Fibroblast of skin of left biceps (primary cell): ENCODE data around the gene GNL2.
"Not testable (repeated sequence)": the region's sequence is repeated elsewhere in the genome, so short reads cannot be mapped to it uniquely, and the experiment has no call there.

Experiments used
- DNase-seq, 2 experiments: peaks; one replicate each; pipeline ENCODE4 v3.0.0-alpha.2; 2013; ENCODE audit warnings: low read depth in 2 of 2

Gene GNL2

DNA sequence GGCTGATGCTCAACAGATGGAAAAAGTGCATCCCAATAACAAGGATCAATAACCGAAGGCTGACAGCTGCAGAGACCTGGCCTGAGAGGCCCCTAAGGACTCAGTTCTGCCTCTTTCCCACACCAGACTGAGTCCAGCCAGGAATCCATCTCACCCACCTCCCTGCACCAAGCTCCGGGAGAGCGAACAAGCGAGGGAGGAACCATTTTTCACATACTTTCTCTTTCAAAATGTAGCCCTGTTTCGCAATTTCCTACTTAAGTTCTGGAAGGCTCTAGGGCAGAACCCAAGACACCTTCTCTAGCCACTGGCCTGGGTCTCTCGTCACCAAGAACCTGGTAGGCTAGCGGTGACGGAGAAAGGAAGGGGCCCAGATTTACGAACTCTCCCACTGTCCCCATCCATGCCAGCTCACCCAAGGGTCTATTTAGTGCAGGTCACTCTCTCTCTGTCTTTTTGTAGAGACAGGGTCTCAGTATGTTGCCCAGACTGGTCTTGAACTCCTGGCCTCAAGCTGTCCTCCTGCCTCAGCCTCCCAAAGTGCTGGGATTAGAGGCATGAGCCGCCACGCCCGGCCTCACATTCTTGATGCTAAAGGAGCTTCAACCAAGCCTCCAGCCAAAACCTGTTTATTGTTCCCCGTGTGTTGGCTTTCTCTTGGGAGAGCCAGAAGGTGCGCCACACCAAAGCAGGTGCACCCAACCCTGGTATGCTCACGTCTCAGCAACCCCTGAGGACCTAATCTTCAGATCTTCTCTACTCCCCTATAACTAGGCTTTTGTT lies 10.9 kb upstream of the GNL2 start:
- DNase-seq: no peak

DNA sequence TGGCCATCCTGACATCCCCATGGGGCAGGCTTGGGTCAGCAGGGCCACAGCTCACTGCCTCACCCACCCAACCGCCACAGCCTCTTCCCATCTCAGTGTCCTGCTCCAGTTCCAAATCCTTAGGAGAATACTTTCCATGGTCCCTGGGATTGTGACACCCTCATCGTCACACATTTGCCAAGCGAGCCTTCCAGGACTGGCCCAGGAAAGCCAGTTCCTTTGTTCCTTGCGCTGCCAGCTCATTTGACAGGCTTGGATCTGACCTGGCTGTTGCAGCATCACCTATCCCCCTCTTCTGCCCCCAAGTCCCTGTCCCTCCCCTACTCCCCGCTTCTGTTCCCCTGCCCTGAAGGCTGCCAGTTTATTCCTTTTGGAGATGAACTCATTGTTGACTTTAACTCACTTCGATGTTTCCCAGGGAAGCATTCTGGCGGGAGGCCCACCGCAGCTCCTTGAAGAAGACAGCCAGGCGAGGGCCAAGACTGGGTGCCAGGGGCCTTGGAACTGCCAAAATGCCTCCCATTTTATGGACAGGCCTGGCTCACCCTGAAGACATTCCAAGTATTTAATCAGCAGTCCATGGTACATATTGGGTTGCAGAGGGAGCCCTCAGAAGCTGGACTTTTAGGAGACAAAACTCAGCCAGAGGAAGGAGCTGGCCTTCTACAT lies 10.2 kb upstream of the GNL2 start:
- DNase-seq: no peak

DNA sequence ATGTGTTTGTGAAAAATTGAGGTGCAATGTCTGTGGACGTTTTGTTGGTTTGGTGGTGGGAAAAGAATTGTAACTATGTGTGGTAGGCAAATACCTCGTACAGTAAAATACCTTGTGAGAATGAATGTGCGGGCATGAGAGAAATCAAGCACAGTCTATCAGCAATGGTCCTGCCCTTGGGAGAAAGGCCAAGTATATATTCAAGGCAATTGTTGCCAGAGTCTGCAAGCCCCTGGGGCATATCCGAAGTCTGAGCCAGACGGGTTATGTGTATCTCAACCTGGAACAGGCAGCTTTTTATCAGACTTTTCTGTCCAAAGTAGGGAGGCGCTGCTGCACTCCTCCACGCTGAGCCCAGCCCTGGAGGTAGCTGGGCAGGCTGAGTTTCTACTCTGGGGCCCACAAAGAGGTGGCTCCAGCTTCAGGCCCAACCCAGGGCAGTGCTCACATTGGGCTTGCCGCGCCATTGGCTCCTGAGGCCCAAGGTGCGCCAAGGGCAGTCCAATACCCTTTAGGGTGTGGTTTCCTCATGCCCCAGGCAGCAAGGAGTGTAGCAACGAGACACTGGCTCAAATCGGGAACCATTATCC lies 9.4 kb upstream of the GNL2 start:
- no peak for DNase-seq

DNA sequence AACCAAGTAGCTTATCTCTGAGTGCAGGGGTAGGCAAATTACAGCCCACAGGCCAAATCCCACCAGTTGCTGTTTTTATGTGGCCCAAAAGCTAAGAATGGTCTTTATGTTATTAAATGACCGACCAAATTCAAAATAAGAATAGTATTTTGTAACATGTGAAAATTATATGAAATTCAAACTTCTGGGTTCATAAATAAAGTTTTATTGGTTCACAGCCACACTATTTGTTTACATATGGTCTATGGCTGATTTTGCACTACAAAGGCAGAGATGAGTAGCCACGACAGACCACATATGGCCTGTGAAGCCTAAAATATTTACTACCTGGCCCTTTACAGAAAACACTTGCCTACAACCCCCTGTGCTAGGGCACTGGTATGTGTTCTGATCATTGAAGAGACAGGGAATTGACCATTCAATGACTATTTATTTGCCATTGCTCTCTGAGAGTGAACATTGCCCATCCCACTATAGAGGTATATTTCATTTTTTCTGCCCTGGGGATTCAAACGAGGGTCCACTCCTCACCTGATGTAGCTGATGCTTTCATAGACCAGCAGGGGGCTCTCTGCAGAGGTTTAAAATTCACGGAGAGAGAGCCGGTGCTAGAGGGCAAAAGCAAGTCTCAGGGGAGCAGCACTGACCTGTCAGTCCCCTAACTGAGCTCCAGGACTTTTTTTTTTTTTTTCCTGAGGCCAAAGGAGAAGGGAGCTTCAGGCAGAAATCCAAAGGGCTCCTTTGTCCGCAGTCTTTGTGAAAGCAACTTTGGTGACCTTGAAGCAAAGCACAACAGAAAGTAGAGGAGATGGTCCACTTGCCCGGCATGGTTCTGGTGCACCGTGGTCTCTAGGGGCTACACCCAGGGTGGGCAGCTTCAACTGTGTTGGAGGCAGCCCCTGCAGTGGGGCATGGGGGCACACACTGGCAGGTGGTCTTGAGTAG lies 7.3 kb upstream of the GNL2 start:
- DNase-seq: no peak

DNA sequence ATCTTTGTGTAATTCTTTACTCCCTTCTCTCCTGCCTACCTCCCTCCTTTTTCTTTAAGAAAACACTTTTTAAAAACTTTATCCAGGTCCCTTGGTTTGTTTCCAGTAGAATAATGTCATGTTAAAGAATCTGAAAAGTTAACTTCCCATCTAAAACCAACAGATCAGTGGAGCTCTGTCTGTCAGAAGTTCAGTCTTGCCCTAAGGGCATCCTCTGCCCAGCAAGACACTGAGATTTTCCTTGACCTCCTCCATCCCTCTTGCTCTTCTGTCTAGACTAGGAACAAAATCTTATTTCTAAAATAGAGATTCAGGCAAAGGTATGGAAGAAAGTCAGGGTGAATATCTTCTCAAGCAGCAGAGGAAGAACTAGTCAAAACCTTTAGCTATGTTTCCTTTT lies 5.7 kb upstream of the GNL2 start:
- no peak for DNase-seq

DNA sequence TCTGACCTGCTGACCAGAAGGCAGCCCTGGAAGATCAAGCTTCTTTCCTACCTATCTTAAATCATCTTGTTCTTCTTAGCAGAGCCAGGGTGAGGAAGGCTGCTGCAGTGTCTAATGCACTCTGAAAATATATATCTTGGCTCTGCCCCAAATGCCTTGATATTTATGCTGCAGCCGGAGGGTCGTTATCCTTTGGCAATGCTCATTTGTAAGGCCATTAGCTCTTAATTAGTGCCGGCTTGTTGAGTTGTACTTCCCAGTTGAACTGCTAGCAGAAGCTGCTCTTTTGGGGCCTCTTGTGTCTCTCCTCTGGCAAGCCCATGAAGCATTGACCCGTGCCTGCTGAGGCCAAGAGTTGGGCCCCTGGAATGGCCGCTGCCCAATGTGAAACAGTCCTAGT lies 4.2 kb upstream of the GNL2 start:
- no peak for DNase-seq

DNA sequence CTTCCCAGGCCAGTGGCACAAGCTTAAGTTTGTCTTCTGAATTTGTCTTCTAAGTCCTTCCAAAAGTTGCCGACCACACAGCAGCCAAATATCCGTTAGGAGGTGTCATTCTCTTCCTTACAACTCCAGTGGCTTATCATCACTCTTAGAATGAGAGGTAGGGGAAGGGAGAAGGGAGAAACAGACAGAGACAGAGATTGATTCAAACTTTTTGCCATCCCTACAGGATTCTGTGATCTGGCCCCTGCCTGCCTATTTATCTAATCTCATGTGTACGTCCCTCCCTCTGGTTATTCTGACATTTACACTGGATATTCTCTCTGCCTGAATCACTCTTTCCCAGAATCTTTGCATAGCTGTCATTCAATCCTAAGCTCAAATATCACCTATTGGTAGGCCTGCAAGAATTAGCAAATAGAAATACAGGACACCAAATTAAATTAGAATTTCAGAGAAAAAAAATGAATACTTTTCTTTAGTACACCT lies 488 bp upstream of the GNL2 start:
- DNase-seq: no peak

DNA sequence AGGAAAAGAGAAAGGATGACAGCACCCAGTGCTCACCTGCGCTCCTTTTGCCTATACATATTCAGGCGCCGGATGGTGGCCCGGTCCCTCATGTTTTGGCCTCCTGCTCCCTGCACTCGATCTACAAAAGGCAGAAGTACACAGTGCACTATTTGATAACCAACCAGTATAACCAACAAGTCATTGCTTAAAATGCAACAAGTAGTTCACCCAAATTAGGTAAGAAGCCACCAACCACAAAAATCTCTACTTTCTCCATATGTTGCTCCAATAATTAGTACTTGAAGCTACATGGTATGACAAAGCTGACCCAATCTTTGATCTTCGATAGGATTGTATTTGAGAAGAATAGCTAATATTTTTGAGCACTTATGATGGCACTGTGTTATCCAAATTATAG lies 2.0 kb downstream of the GNL2 start:
- no peak for DNase-seq

DNA sequence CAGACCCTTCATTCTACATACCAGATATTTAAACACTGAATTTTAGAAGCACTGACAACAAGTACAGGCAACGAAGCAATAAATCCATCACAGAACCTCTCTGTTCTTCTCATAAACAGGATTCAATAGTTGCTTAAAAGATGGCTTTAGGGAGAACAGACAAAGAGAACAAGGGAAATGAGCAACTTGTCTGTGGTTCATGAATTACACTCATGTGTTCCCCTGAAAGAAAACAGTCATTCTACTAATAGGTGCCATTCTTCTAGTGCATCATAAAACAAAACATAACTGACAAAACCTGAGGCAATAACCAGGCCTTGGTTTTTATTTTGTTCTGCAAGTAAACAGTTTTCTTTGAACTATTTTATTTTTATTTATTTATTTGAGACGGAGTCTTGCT lies 6.8 kb downstream of the GNL2 start:
- DNase-seq: no peak

DNA sequence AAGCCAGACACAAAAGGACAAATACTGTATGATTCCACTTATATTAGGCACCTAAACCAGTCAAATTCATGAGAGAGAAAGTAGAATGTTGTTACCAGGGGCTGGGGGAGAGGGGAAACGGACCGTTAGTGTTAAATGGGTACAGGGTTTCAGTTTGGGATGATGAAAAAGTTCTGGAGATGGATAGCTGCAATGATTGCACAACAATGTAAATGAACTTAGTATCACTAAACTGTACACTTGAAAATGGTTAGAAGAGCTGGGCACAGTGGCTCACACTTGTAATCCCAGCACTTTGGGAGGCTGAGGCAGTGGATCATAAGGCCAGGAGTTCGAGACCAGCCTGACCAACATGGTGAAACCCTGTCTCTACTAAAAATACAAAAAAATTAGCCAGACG lies 11.2 kb downstream of the GNL2 start:
- DNase-seq: not testable (repeated sequence)

DNA sequence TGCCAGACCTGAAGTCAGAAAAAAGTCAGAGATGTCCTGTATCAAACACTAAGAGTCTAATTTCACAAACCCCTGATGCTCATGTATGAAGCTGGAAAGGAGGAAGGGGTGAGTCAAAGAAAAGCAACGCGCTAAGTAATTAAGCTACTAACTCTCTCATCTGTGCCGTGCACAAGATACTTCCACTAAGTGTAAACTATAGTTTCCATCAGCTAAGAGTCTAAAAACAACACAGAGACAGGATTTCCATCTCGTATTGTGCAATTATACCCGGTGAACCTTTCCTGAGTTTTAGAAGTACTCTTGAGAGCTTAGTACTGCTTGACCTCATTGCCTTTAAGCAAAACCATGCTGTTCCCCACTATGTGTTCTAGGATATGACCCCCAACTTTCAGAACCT lies 20.0 kb downstream of the GNL2 start:
- DNase-seq: no peak

DNA sequence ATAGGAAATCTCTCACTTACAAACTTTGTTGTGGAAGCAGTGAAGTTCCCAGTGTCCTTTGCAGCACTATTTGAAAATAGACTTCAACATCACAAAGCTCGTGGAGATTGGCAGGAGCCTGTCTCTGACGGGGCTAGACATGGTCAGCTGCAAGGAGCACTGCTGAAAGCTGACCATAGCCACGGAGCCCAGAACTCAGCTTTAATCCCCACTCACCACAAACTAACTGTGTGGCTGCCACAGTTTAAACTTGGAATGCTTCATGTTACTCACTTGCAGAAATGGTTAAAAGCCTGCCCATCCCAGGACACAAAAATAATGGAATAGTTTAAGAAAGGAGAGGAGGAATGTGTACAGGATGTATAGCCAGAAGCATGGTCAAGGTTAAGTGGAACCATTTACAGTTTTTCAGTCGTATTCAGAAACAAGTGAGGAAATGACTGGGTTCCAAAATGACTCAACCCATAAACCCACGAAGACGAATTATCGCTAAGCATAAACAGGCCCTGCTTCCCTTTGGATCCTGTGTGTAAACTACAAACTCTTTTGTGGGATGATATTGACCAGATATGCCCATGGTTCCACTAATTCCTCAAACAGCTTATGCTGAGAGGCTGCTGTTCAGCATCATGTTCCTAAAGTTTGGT lies 20.8 kb downstream of the GNL2 start:
- DNase-seq: peak; percentile 69 to 74

DNA sequence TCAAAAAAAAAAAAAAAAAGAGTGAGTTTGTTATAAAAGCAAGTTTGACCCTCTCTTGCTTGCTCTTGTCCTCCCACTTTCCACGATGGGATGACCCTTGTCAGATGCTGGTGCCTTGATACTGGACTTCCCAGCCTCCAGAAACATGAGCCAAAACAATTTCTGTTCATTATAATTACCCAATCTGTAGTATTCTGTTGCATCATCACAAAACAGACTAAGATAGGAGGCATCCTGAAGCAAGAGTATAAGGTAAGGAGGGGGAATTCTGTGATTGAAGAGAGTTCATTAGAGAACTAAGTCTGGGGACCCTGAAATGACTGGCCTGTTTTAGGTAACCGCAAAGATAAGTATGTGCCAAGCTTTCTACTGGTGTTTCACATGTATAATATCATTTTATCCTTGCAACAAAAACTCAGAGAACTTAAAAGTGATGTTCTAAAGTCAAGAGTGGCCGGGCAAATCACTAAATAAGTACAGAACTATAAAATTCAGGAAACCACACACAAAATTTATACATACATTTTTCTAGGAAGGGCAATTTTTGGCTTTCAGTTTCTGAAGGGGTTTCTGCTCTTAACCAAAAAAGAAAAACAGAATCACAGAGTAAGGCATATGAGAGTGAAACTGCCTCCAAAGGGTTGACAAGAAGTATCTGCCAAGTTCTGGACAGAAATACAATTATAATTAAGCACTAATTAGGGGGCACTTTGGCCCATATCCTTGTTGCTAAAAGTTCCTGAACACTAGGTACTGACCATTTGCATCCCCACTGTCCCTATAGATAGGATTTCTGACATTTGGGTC lies 25.0 kb downstream of the GNL2 start:
- no peak for DNase-seq

DNA sequence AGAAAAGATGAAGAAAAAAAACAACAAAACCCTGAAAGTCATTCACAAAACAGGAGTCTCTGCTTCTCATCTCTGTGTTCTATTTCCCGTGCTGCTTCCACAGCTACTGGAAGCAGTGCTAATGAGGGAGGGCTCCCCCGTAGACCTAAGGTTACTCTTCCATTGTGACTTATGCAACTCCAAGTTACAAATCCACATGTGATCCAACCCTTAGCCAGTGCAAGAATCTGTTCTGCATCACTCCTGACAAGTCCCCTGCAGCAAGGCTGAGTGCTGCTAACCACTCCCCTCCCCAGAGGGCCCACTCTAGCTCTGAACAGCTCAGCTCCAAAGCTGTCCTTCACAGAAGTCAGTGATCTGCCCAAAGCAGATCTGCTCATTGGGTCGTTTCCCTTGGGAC lies 28.7 kb downstream of the GNL2 start:
- no peak for DNase-seq

DNA sequence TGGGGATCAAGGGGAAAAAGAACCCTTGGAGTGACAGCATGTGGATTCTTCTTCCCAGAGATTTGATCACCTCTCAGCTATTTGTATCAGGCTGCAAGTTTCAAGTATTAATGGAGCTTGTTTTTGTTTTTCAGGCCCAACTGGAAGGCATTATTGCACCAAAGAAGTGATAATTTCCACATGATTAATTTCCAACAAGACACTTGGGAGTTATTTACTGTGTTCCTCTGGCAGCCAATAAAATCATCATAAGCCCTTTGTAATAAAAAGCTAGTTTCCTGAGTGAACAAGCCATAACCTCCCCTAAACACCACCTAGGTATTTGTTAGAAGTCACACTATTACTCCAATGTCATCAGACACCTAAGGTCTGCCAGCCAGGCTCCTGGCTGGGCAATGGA lies 30.8 kb downstream of the GNL2 start:
- no peak for DNase-seq

DNA sequence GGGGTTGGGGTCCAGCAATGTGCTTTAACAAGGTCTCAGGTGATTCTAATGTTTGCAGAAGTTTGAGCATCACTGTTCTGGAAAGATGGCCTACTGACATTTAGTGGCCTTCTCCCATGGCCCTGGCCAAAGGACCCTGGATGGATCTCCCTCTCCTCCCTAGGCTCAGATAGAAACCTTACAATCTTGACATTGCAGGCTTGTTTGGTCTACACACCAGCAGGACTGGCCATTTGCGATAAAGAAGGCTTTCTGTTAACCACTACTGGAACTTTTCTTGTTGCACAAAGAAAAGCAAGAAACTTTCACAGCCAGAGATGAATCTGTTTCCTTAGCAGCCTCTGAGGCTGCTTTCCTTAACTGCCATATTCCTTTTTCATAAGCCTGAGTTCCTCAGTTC lies 32.8 kb downstream of the GNL2 start:
- no peak for DNase-seq

DNA sequence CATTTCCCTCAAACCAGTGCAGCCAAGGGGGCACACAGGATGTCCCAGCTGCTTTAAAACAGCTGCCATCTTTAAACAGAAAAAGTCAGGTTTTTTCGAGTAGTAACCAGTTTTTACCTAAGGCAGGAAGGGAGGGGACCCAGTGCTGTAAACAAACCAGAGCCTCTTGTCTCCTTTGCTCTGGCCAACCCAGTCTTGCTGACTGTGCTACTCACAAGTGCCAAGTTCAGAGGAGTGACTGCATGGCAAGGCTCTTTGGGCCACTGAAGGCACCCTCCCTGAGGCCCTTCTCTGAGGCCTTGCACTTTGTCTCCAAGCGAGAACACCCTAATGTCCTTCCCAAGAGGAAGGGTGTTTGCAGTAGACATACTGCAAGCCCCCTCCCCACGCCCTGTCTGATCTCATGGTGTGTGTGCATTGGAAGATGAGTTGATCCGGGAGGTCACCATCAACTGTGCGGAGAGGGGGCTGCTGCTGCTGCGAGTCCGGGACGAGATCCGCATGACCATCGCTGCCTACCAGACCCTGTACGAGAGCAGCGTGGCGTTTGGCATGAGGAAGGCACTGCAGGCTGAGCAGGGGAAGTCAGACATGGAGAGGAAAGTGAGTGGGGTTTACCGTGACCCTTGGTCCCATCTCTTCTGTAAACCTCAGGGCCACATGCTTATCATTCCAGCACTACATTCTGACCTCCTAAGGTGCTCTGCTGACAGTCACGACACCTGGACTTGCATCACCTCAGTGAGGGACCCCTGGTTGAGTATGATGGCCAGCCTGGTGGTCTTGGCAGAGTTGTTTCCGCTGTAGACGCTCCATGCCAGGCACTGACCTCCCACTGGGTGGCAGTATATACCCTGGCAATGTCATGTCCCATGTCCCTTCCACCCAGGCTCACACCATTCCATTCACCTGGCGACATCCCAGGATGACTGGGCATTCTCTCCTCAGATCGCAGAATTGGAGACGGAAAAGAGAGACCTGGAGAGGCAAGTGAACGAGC lies 34.3 kb downstream of the GNL2 start:
- DNase-seq: peak in 1 of 2 experiments; percentile 11

DNA sequence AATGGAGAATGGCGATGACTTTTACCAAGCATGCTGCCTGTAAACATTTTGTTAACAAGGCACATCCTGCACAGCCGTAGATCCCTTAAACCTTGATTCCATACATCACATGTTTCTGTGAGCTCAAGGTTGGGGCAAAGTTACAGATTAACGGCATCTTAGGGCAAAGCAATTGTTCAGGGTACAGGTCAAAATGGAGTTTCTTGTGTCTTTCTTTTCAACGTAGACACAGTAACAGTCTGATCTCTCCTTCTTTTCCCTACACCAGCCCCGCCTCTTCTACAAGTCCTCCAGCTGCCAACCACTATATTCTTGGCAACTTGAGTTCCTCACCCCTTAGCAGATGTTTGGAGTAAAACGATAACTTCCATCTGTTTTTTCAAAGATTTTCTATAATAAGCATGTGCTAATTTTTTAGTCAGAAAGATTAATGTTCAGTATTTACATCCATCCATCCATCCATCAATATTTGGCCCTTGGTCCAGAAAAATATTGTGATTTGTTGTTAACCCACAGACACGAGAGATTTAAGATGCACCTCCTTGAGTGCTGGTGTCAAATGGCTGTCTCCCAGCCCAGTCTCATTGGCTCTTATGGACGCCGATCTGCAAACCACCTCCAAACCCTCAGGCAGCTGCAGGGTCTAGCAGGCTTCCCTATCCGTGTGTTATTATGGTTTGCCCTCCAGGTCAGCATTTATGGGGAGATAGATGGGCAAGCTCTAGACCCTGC lies 35.2 kb downstream of the GNL2 start:
- no peak for DNase-seq

DNA sequence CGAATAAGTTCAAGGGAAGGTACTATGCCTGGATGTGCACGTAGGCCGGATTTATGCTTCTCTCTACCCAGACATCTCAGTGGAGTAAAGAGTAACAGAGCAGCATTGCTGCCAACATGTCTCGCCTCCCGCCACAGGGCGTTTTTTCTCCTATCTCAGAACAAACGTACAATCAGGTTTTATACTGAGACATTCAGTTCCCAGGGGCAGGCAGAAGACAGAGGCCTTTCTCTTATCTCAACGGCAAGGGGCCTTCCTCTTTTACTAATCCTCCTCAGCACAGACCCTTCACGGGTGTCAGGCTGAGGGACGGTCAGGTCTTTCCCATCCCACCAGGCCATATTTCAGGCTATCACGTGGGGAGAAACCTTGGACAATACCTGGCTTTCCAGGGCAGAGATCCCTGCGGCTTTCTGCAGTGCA lies 35.8 kb downstream of the GNL2 start:
- DNase-seq: not testable (repeated sequence)
